HCT116 (cell line): ENCODE measurements around the gene MED12.

Experiments
- ATF3 ChIP-seq: IDR thresholded peaks from 2 replicates; pipeline ENCODE4 v1.6.1; 2012
- CEBPB ChIP-seq: IDR thresholded peaks from 2 replicates; pipeline ENCODE4 v1.6.1; 2012; ENCODE audit warnings: low read depth
- CTCF ChIP-seq, 3 experiments: fragments of 200-600 bp in 1 of 3; sonication (generic) in 1 of 3; IDR thresholded peaks in 2 of 3; conservative IDR thresholded peaks in 1 of 3; 2 replicates each; pipeline ENCODE4 v1.5.1; 2012 to 2017; ENCODE audit warnings: low read depth in 2 of 3, low read length in 2 of 3, antibody characterized with exemption in 1 of 3, borderline replicate concordance in 1 of 3, control low read depth in 1 of 3, mild to moderate bottlenecking in 1 of 3, mixed read lengths in 1 of 3, mixed run types in 1 of 3, moderate library complexity in 1 of 3; ENCODE audit not compliant: insufficient read depth in 1 of 3
- EGR1 ChIP-seq: IDR thresholded peaks from 2 replicates; pipeline ENCODE4 v1.6.1; 2012; ENCODE audit warnings: low read depth
- ELF1 ChIP-seq: IDR thresholded peaks from 2 replicates; pipeline ENCODE4 v1.6.1; 2012; ENCODE audit warnings: low read depth, borderline replicate concordance
- EZH2 ChIP-seq: fragments of 200-600 bp; sonication (generic); IDR thresholded peaks from 2 replicates; pipeline ENCODE4 v1.6.1; 2017; ENCODE audit warnings: antibody characterized with exemption, mixed run types
- EZH2phosphoT487 ChIP-seq: fragments of 200-600 bp; IDR thresholded peaks from 2 replicates; pipeline ENCODE4 v1.6.1; 2018; ENCODE audit warnings: antibody characterized with exemption, borderline replicate concordance
- POLR2A ChIP-seq: IDR thresholded peaks from 2 replicates; pipeline ENCODE4 v1.7.0; 2011; ENCODE audit warnings: borderline replicate concordance; ENCODE audit not compliant: insufficient read depth, insufficient read length; ENCODE audit errors: extremely low read depth
- POLR2AphosphoS5 ChIP-seq: IDR thresholded peaks from 2 replicates; pipeline ENCODE4 v1.6.1; 2011; ENCODE audit warnings: mild to moderate bottlenecking, low read depth, low read length, moderate library complexity
- REST ChIP-seq: IDR thresholded peaks from 2 replicates; pipeline ENCODE4 v1.6.1; 2012; ENCODE audit warnings: low read depth
- SIN3A ChIP-seq: IDR thresholded peaks from 2 replicates; pipeline ENCODE4 v1.6.1; 2012; ENCODE audit warnings: low read depth
- SRF ChIP-seq: IDR thresholded peaks from 2 replicates; pipeline ENCODE4 v1.6.1; 2012; ENCODE audit warnings: low read depth
- TCF7L2 ChIP-seq: IDR thresholded peaks from 2 replicates; pipeline ENCODE4 v1.7.0; 2011; ENCODE audit warnings: borderline replicate concordance, inconsistent platforms; ENCODE audit not compliant: insufficient read depth, insufficient read length; ENCODE audit errors: extremely low read depth
- ZNF274 ChIP-seq: fragments of 200-500 bp; sonication (Bioruptor generic); IDR thresholded peaks from 2 replicates; pipeline ENCODE4 v1.6.1; 2014; ENCODE audit warnings: mild to moderate bottlenecking, low read depth, low read length, inconsistent platforms

- TF ChIP-seq EZH2phosphoT487 (no peak), POLR2A (no peak), CEBPB (no peak), POLR2AphosphoS5 (no peak), CTCF (IDR thresholded peaks at IDR 0.05 in 2 of 3, conservative IDR thresholded peaks at IDR 0.05 in 1 of 3; ENCODE audit: borderline replicate concordance in 1 of 3, insufficient read depth in 1 of 3, low read depth in 2 of 3, low read length in 2 of 3) (no peak), EZH2 (no peak), TCF7L2 (no peak), ZNF274 (no peak), REST (no peak), ELF1 (no peak), ATF3 (no peak), SIN3A (no peak), SRF (no peak), EGR1 (no peak)
Observed at GRCh38 chrX:71102292-71102691, 16.1 kb upstream of the MED12 start.
